SK-N-SH (cell line): ENCODE measurements around the gene SPRYD3.

ENCODE experiments used
- CHD2 ChIP-seq: fragments of 150-350 bp; IDR thresholded peaks from 2 replicates; pipeline ENCODE4 v1.6.1; 2018; ENCODE audit warnings: low read length; ENCODE audit not compliant: partially characterized antibody
- CTCF ChIP-seq: fragments of 200-600 bp; sonication (generic); IDR thresholded peaks from 2 replicates; pipeline ENCODE4 v1.6.1; 2017; ENCODE audit warnings: antibody characterized with exemption, mild to moderate bottlenecking, moderate library complexity
- EP300 ChIP-seq, 2 experiments: IDR thresholded peaks; 2 replicates each; pipeline versions ENCODE4 v1.4.0 to v1.6.1; 2012; ENCODE audit warnings: borderline replicate concordance in 1 of 2, low read depth in 1 of 2, low read length in 1 of 2
- FOXJ3 ChIP-seq: sonication (generic); formaldehyde crosslinking; IDR thresholded peaks from 2 replicates; pipeline ENCODE4 v1.5.1; 2020; ENCODE audit warnings: mild to moderate bottlenecking, missing genetic modification reagents
- GABPA ChIP-seq: IDR thresholded peaks from 2 replicates; pipeline ENCODE4 v1.4.0; 2012; ENCODE audit warnings: low read depth, mild to moderate bottlenecking
- GATA2 ChIP-seq: sonication (generic); formaldehyde crosslinking; IDR thresholded peaks from 2 replicates; pipeline ENCODE4 v1.5.0; 2020; ENCODE audit warnings: mild to moderate bottlenecking, missing genetic modification reagents
- JUND ChIP-seq: IDR thresholded peaks from 2 replicates; pipeline ENCODE4 v1.4.0; 2012
- POLR2AphosphoS5 ChIP-seq: IDR thresholded peaks from 2 replicates; pipeline ENCODE4 v1.6.1; 2012; ENCODE audit warnings: low read depth, low read length
- TF ChIP-seq, protein P1 (sequence below): IDR thresholded peaks from 2 replicates; pipeline ENCODE4 v1.4.0; 2012; ENCODE audit warnings: low read depth
- TF ChIP-seq, protein P2 (sequence below): IDR thresholded peaks from 2 replicates; pipeline ENCODE4 v1.4.0; 2012; ENCODE audit warnings: low read depth, borderline replicate concordance
- TF ChIP-seq, protein P3 (sequence below): IDR thresholded peaks from 2 replicates; pipeline ENCODE4 v1.6.1; 2012; ENCODE audit warnings: mild to moderate bottlenecking, low read depth, low read length, moderate library complexity

- TF ChIP-seq CHD2: no peak
- no peak for TF ChIP-seq GABPA
- TF ChIP-seq CTCF: no peak
- no peak for TF ChIP-seq GATA2 (CRISPR knock-in tag)
- TF ChIP-seq, protein P1, sequence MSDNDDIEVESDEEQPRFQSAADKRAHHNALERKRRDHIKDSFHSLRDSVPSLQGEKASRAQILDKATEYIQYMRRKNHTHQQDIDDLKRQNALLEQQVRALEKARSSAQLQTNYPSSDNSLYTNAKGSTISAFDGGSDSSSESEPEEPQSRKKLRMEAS: no peak
- TF ChIP-seq, protein P2, sequence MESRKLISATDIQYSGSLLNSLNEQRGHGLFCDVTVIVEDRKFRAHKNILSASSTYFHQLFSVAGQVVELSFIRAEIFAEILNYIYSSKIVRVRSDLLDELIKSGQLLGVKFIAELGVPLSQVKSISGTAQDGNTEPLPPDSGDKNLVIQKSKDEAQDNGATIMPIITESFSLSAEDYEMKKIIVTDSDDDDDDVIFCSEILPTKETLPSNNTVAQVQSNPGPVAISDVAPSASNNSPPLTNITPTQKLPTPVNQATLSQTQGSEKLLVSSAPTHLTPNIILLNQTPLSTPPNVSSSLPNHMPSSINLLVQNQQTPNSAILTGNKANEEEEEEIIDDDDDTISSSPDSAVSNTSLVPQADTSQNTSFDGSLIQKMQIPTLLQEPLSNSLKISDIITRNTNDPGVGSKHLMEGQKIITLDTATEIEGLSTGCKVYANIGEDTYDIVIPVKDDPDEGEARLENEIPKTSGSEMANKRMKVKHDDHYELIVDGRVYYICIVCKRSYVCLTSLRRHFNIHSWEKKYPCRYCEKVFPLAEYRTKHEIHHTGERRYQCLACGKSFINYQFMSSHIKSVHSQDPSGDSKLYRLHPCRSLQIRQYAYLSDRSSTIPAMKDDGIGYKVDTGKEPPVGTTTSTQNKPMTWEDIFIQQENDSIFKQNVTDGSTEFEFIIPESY: no peak
- TF ChIP-seq, protein P3, sequence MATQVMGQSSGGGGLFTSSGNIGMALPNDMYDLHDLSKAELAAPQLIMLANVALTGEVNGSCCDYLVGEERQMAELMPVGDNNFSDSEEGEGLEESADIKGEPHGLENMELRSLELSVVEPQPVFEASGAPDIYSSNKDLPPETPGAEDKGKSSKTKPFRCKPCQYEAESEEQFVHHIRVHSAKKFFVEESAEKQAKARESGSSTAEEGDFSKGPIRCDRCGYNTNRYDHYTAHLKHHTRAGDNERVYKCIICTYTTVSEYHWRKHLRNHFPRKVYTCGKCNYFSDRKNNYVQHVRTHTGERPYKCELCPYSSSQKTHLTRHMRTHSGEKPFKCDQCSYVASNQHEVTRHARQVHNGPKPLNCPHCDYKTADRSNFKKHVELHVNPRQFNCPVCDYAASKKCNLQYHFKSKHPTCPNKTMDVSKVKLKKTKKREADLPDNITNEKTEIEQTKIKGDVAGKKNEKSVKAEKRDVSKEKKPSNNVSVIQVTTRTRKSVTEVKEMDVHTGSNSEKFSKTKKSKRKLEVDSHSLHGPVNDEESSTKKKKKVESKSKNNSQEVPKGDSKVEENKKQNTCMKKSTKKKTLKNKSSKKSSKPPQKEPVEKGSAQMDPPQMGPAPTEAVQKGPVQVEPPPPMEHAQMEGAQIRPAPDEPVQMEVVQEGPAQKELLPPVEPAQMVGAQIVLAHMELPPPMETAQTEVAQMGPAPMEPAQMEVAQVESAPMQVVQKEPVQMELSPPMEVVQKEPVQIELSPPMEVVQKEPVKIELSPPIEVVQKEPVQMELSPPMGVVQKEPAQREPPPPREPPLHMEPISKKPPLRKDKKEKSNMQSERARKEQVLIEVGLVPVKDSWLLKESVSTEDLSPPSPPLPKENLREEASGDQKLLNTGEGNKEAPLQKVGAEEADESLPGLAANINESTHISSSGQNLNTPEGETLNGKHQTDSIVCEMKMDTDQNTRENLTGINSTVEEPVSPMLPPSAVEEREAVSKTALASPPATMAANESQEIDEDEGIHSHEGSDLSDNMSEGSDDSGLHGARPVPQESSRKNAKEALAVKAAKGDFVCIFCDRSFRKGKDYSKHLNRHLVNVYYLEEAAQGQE: no peak
- no peak for TF ChIP-seq FOXJ3
- no peak for TF ChIP-seq POLR2AphosphoS5
- TF ChIP-seq JUND: no peak
- no peak for TF ChIP-seq EP300 (IDR thresholded peaks at IDR 0.05; ENCODE audit: borderline replicate concordance in 1 of 2, low read depth in 1 of 2, low read length in 1 of 2)
Observed at GRCh38 chr12:53042607-53043454, 36.4 kb downstream of the SPRYD3 start.
